T1000 (cell line): ENCODE results near the gene RNF225.
"Not testable (repeated sequence)": the region's sequence is repeated elsewhere in the genome, so short reads cannot be mapped to it uniquely, and the experiment has no call there.

Experiments
- DNase-seq: peaks from one replicate; lab custom pipeline; 2025; ENCODE audit warnings: mixed read lengths; lab: John Stamatoyannopoulos, UW

The RNF225 gene

GRCh38 chr19:58387338-58388174 lies 7.9 kb upstream of the RNF225 start:
- no peak for DNase-seq

- no peak for DNase-seq
Observed at GRCh38 chr19:58388175-58388526, 7.3 kb upstream of the RNF225 start.

- DNase-seq = no peak
Observed at GRCh38 chr19:58392945-58393724, 2.3 kb upstream of the RNF225 start.

DNA sequence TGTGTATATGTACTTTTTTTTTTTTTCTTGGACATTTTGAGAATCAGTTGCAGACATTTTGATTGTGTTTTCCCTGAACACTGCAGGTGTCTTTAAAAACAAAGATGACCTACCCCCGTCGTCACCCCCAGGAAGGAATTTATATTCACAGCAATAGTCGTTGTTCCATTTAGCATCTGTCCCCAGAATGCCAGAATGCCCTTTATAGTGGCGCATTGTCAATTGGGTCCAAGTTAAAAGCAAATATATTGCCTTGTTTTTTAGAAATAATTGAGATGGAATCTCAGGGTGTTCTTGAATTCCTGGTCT lies 1.8 kb upstream of the RNF225 start:
- DNase-seq = no peak

DNA sequence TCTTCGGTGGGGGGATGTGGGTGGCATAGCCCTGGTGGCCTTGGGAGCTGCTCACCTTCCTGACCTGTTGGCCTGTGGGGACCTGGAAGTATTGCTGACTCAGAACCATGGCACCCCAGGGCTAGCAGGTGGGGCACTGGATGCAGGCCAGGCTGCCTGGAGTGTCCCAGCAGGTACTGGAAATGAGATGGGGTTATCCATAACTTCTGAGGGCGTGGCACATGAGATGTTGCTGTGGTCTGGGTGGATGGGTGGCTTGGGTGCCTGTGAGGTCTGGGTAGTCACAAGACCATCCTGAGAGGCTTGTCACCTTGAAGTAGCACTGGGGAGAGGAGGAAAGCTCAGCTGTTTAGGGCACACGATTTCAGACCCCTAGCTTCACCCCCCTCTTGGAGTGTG lies 636 bp upstream of the RNF225 start:
- no peak for DNase-seq

- DNase-seq = no peak
Observed at GRCh38 chr19:58395979-58396627, 647 bp downstream of the RNF225 start.

DNA sequence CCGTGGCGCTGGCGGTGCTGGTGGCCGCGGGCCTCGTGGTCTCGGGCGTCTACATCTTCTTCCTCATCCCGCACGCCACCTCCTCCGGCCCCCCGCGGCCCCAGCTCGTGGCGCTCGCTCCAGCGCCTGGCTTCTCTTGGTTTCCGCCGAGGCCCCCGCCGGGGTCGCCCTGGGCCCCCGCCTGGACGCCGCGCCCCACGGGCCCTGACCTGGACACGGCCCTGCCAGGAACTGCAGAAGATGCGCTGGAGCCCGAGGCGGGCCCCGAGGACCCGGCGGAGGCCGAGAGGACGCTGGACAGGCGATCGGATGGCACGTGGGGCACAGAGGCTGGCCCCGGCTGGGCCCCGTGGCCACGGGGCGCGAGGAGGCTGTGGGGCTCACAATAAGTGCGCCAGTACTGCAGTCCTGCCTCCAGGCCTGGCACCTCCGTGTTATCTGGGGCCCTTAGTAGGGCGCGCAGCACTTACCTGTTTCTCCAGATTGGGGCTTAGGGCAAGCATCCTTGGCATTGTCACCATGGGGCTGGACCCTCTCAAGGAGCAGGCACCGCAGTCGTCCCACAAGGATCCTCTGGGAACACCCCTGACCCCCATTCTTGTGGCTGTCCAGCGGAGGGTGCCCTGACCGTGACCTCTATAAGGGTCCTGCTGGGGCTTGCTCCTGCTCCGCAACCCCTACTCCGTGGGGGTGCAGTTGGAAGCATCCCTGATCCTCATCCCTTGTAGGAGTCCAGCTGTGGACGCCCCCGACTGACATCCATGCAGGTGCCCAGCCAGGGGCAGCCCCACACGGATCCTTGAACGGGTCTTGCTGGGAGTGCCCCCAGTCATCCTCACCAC lies 1.5 kb downstream of the RNF225 start:
- DNase-seq = no peak

- no peak for DNase-seq
Observed at GRCh38 chr19:58397533-58398037, 2.1 kb downstream of the RNF225 start.

- DNase-seq = no peak
Observed at GRCh38 chr19:58398087-58398486, 2.6 kb downstream of the RNF225 start.

GRCh38 chr19:58398545-58398944 lies 3.1 kb downstream of the RNF225 start:
- no peak for DNase-seq

DNA sequence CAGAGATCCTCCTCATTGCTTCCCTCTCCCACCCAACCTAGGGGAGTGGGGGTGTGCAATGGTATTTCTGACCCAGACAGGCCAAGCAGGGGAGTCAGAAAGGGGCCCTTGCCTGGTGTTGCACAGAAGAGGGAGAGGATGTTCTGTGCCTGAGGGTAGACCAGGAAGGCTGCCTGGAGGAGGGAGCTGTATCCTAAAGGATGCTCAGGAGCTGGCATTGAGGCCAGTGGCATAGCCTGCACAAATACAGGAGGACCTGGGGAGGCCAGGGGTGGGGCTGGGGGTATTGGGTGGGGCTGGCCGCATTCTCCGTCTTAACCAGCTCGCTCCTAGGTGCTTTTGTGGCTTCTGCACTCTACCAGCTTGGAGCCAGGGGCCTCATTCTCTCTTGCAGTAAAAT lies 4.4 kb downstream of the RNF225 start:
- no peak for DNase-seq

DNA sequence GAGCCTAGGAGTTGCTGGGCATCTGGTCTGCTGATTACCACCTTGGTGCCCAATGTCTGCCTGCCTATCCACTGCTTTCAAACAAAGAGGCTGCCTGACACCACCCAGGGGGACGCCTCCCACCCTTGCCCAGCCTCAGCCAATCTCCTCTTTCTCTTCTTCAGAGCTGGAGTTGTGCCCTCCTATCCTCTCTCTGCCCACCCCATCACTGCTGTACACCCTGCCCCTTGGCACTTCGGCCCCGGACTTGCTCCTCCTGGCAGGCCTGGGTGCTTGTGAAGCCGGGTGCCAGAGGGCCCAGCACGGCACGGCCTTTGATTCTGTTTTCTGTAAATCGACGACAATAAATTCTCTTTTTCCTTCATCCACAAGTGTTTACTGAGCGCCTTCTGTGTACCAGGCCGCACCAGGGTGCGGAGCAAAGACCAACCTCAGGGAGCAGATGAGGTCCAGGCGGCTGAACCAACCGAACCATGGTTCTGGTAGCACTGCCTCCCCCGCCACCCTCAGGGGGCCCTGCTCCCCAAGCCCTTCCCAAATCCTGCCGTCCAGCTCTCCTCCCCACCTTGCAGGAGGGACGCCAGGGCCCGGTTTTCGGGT lies 5.0 kb downstream of the RNF225 start:
- peak; percentile 12 for DNase-seq

DNA sequence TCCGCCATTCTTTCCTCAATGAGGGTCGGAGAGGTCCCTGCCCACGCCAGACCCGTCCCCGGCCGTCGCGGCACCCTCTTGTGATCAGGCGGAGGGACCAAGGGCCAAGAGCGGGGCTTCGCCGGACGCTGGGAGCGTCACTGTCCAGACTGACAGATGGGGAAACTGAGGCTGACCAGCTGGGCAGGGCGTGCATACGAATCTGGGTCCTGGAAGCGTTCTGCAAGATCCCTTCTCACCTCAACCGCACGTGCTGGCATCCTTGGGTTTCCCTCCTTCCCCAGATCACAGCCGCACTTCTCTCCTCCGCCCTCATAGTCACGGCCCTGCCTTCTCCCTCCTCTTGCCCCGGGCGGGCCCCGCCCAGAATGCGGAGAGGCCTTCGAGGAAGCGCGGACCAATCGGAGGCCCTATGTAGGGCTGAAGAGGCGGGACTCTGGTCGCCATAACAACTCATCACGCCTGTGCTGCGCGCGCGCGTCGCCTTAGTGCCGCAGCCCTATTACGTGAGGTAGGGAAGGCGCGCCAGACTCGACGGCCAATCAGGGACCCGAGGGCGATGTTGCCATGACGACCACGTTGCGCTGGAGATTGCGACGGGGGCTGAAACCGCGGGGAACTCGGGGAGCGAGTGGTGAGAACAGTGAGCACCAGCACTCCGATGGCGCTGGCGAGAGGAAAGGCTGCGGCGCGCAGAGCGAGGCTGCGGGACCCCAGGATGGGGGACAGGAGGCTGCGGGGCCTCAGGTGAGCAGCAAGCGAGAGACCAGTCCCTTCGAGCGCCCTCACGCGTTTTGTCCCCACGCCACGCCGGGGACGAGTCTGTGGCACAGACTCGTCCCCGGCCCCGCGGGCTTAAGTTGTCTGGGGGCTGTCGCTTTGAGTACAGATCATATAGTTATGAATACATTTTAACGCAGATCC lies 5.7 kb downstream of the RNF225 start:
- peak; percentile 96 for DNase-seq

GRCh38 chr19:58401840-58402421 lies 6.5 kb downstream of the RNF225 start:
- DNase-seq = no peak

GRCh38 chr19:58403920-58404478 lies 8.5 kb downstream of the RNF225 start:
- not testable (repeated sequence) for DNase-seq

GRCh38 chr19:58406818-58407657 lies 11.6 kb downstream of the RNF225 start:
- DNase-seq = no peak

DNA sequence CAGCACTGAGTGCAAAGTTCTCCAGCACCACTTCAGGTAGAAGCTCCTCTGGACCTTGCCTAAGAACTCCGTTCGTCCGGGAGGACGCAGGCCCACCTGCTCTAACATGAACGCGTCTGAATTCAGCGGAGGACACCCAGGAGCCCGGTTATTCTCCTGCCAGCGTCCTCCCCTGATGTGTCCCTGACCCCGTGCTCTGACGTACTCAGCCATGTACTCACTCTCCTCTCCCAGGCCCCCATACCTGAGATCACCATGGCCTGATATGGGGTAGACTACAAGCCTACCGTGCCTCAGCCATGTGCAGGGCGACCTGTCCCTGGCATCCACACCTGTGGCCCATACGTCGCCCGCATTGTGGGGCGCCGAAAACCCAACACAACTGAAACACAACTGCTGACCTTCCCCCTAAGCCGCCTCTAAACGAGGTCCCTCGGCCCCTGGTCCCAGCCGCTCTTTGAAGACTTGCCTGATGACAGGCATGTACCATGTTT lies 12.2 kb downstream of the RNF225 start:
- no peak for DNase-seq
